WTC11 (cell line): Measurements from ENCODE around the gene STARD13. TPM values are rescaled to one million over a fixed set of nuclear protein-coding genes. Genes with fewer than 3 reads are reported as not detected.

Experiments
- ATAC-seq: fragments of 200-7000 bp; cut with Tn5 transposase; 2 replicates; pipeline ENCODE4 v1.10.0; 2021; ENCODE audit warnings: mild to moderate bottlenecking, moderate library complexity
- CTCF ChIA-PET: fragments of 300-600 bp; sonication (Branson Sonifier 250); formaldehyde crosslinking; loops from one replicate; lab custom pipeline; 2021; ENCODE audit warnings: antibody characterized with exemption; lab: Charles Lee
- POLR2A ChIA-PET: fragments of 350-600 bp; sonication (Branson Sonifier 250); formaldehyde crosslinking; loops from one replicate; lab custom pipeline; 2021; ENCODE audit warnings: antibody characterized with exemption; lab: Charles Lee
- DNase-seq: peaks from one replicate; pipeline ENCODE4 v3.0.0; 2021; ENCODE audit warnings: low spot score
- H3K27ac Mint-ChIP-seq: 2 replicates; pipeline ENCODE4 v1.8.0; 2021; ENCODE audit warnings: mixed read lengths
- H3K27me3 Mint-ChIP-seq: 2 replicates; pipeline ENCODE4 v1.8.0; 2021; ENCODE audit warnings: low read depth, mild to moderate bottlenecking, moderate library complexity, mixed read lengths
- H3K36me3 Mint-ChIP-seq: 2 replicates; pipeline ENCODE4 v1.8.0; 2021; ENCODE audit warnings: mixed read lengths
- H3K4me1 Mint-ChIP-seq: 2 replicates; pipeline ENCODE4 v1.8.0; 2022; ENCODE audit warnings: mixed read lengths
- H3K4me3 Mint-ChIP-seq: 2 replicates; pipeline ENCODE4 v1.8.0; 2021; ENCODE audit warnings: mild to moderate bottlenecking, moderate library complexity, mixed read lengths
- H3K9me3 Mint-ChIP-seq: 2 replicates; pipeline ENCODE4 v1.8.0; 2021; ENCODE audit warnings: mixed read lengths
- ARID4B ChIP-seq: sonication (generic); formaldehyde crosslinking; IDR thresholded peaks from 2 replicates; pipeline ENCODE4 v1.8.0; 2023; ENCODE audit warnings: missing genetic modification reagents, mild to moderate bottlenecking, borderline replicate concordance
- E2F4 ChIP-seq: sonication (generic); formaldehyde crosslinking; IDR thresholded peaks from 2 replicates; pipeline ENCODE4 v1.8.1; 2022; ENCODE audit warnings: low read depth, mild to moderate bottlenecking, moderate library complexity, missing genetic modification reagents, borderline replicate concordance
- E2F5 ChIP-seq: sonication (generic); formaldehyde crosslinking; IDR thresholded peaks from 2 replicates; pipeline ENCODE4 v1.8.1; 2022; ENCODE audit warnings: mild to moderate bottlenecking, moderate library complexity, missing genetic modification reagents
- FOXK1 ChIP-seq: sonication (generic); formaldehyde crosslinking; IDR thresholded peaks from 2 replicates; pipeline ENCODE4 v1.8.0; 2022; ENCODE audit warnings: mild to moderate bottlenecking, moderate library complexity, missing genetic modification reagents
- TCF7 ChIP-seq: sonication (generic); formaldehyde crosslinking; IDR thresholded peaks from 2 replicates; pipeline ENCODE4 v1.8.0; 2022; ENCODE audit warnings: mild to moderate bottlenecking, low read depth, missing genetic modification reagents, moderate library complexity
- TEAD4 ChIP-seq: sonication (generic); formaldehyde crosslinking; IDR thresholded peaks from 2 replicates; pipeline ENCODE4 v1.8.0; 2022; ENCODE audit warnings: mild to moderate bottlenecking, missing genetic modification reagents
- USF2 ChIP-seq: sonication (generic); formaldehyde crosslinking; IDR thresholded peaks from 2 replicates; pipeline ENCODE4 v1.8.1; 2023; ENCODE audit warnings: mild to moderate bottlenecking, missing genetic modification reagents, moderate library complexity
- ZBTB21 ChIP-seq: sonication (generic); formaldehyde crosslinking; IDR thresholded peaks from 2 replicates; pipeline ENCODE4 v1.8.1; 2023; ENCODE audit warnings: mild to moderate bottlenecking, missing genetic modification reagents, borderline replicate concordance
- ZMAT4 ChIP-seq: fragments of 250-450 bp; sonication (Bioruptor Pico); IDR thresholded peaks from 2 replicates; pipeline ENCODE4 v1.9.0; 2021; ENCODE audit warnings: mild to moderate bottlenecking
- ZNF281 ChIP-seq: sonication (generic); formaldehyde crosslinking; IDR thresholded peaks from 2 replicates; pipeline ENCODE4 v1.8.0; 2023; ENCODE audit warnings: mild to moderate bottlenecking, missing genetic modification reagents
- ZNF396 ChIP-seq: fragments of 250-450 bp; sonication (Bioruptor Pico); IDR thresholded peaks from 2 replicates; pipeline ENCODE4 v1.8.0; 2021; ENCODE audit warnings: mild to moderate bottlenecking, moderate library complexity, borderline replicate concordance
- total RNA-seq: library from RNA; stranded (reverse); gene quantifications from 3 replicates; pipeline ENCODE4 v1.2.3, GENCODE V29; 2021

Gene STARD13
- total RNA-seq, 1 experiment from 2014 or later = 4.4 TPM

GRCh38 chr13:33279414-33280278 lies 5.9 kb downstream of the STARD13 start (continued):
- TF ChIP-seq ZMAT4 (no peak), ZNF396 (CRISPR knock-in tag) (no peak), USF2 (CRISPR knock-in tag) (no peak), TCF7 (CRISPR knock-in tag) (no peak), E2F5 (CRISPR knock-in tag) (no peak), FOXK1 (no peak)
- TF ChIP-seq, all 79 proteins: peak for 0

GRCh38 chr13:33278913-33279312 lies 6.6 kb downstream of the STARD13 start:
- Mint-ChIP-seq H3K9me3 (peaks cover 5% of the 10 kb centered on the region; the same call in 1 of the 2 replicates), H3K27ac (no peak overlapping the region), H3K36me3 (no peaks in the 10 kb centered on the region), H3K4me1 (peaks cover 25% of the 10 kb centered on the region), H3K27me3 (no peaks in the 10 kb centered on the region), H3K4me3 (no peak overlapping the region)
- ATAC-seq (no peak), DNase-seq (no peak)
- TF ChIP-seq TEAD4 (CRISPR knock-in tag) = no peak
- TF ChIP-seq ARID4B (CRISPR knock-in tag) = no peak
- no peak for TF ChIP-seq ZNF281 (CRISPR knock-in tag)
- TF ChIP-seq ZBTB21 (CRISPR knock-in tag) = no peak
- TF ChIP-seq E2F4 = no peak
- POLR2A ChIA-PET = interaction anchor here (0.6 kb wide), 1 partner anchor 1361 kb away, joined by 6 read pairs; no protein-coding TSS in a partner anchor
- CTCF ChIA-PET = no interaction called here
